K562 (cell line): ENCODE results near the gene AIPL1. TPM values are rescaled to one million over a fixed set of nuclear protein-coding genes. Genes with fewer than 3 reads are reported as not detected.

Experiments used
- ATAC-seq: fragments of 200-7000 bp; cut with Tn5 transposase; 3 replicates; pipeline ENCODE4 v1.9.1; 2020; ENCODE audit warnings: moderate library complexity
- BruUV-seq: library from RNA; stranded (reverse); fragments of 400-500 nt; replicated peaks from 2 replicates; lab custom pipeline; 2021; lab: Mats Ljungman, UMichigan
- CTCF ChIA-PET: fragments of 300-600 bp; formaldehyde crosslinking; extraction: SDS; loops from one replicate; lab custom pipeline; 2021; ENCODE audit warnings: low intra/inter-chr PET ratio; lab: Yijun Ruan, JAX
- POLR2A ChIA-PET: fragments of 300-600, 350-650 bp; sonication (Branson Sonifier 250); formaldehyde crosslinking; extraction: SDS; loops from one replicate; lab custom pipeline; 2021; ENCODE audit warnings: antibody characterized with exemption, inconsistent platforms; lab: Yijun Ruan, JAX
- DNase-seq, 4 experiments: peaks; one replicate each; pipeline versions ENCODE4 v3.0.0 to v3.0.0-alpha.2; 2011 to 2018; ENCODE audit warnings: low spot score in 3 of 4, mixed read lengths in 3 of 4; ENCODE audit errors: extremely low read depth in 1 of 4
- FAIRE-seq: peaks from 2 replicates; lab custom pipeline; 2011; peaks lifted over from hg19 to GRCh38; lab: Jason Lieb, UNC
- H2AFZ ChIP-seq: 2 replicates; pipeline ENCODE4 v1.6.0; 2011; ENCODE audit warnings: low read depth, low read length, control low read depth, inconsistent platforms
- H3K27ac ChIP-seq: fragments of 200-600 bp; 3 replicates; pipeline ENCODE4 v1.8.0; 2011; ENCODE audit warnings: low read depth, mild to moderate bottlenecking, control low read depth, inconsistent platforms, low read length, moderate library complexity, mixed read lengths; ENCODE audit errors: extremely low read depth
- H3K27me3 ChIP-seq, 2 experiments: fragments of 300-600 bp in 1 of 2; 2 replicates in 1 of 2; 3 replicates in 1 of 2; pipeline versions ENCODE4 v1.6.0 to v1.8.0; 2011; ENCODE audit warnings: inconsistent platforms in 2 of 2, low read length in 2 of 2, mild to moderate bottlenecking in 1 of 2, mixed read lengths in 1 of 2, moderate library complexity in 1 of 2; ENCODE audit not compliant: control insufficient read depth in 2 of 2, insufficient read depth in 2 of 2
- H3K36me3 ChIP-seq: fragments of 300-600 bp; 3 replicates; pipeline ENCODE4 v1.8.0; 2011; ENCODE audit warnings: mild to moderate bottlenecking, low read length, inconsistent platforms; ENCODE audit not compliant: control insufficient read depth, insufficient read depth
- H3K4me1 ChIP-seq, 2 experiments: fragments of 200-600 bp in 1 of 2; replicated peaks in 1 of 2; 2 replicates in 1 of 2; 3 replicates in 1 of 2; pipeline versions ENCODE4 v1.5.1 to v1.8.0; 2011; ENCODE audit warnings: inconsistent platforms in 2 of 2, low read length in 2 of 2, mild to moderate bottlenecking in 1 of 2, mixed read lengths in 1 of 2, moderate library complexity in 1 of 2; ENCODE audit not compliant: control insufficient read depth in 2 of 2, insufficient read depth in 2 of 2
- H3K4me2 ChIP-seq: 2 replicates; pipeline ENCODE4 v1.6.1; 2011; ENCODE audit warnings: low read length, control low read depth, inconsistent platforms, mixed read lengths; ENCODE audit not compliant: insufficient read depth
- H3K4me3 ChIP-seq: fragments of 200-600 bp; sonication (generic), shearing (Covaris generic); 2 replicates; pipeline ENCODE4 v1.5.1; 2016; ENCODE audit warnings: control low read depth, inconsistent platforms
- H3K79me2 ChIP-seq: fragments of 200-600 bp; 3 replicates; pipeline ENCODE4 v1.8.0; 2011; ENCODE audit warnings: low read length, inconsistent platforms; ENCODE audit not compliant: control insufficient read depth, insufficient read depth
- H3K9ac ChIP-seq, 2 experiments: 2 replicates each; pipeline versions ENCODE4 v1.6.0 to v1.6.1; 2011; ENCODE audit warnings: low read depth in 2 of 2, low read length in 2 of 2, control low read depth in 1 of 2, inconsistent platforms in 1 of 2, mild to moderate bottlenecking in 1 of 2, mixed read lengths in 1 of 2; ENCODE audit not compliant: insufficient read depth in 1 of 2
- H3K9me1 ChIP-seq: one replicate; pipeline ENCODE4 v1.6.0; 2011; ENCODE audit warnings: inconsistent platforms, mild to moderate bottlenecking, low read length, moderate library complexity; ENCODE audit not compliant: control insufficient read depth, insufficient read depth
- H3K9me3 ChIP-seq: replicated peaks from 2 replicates; pipeline ENCODE4 v1.5.1; 2011; ENCODE audit warnings: low read depth, low read length, inconsistent platforms; ENCODE audit not compliant: control insufficient read depth, insufficient read depth
- H4K20me1 ChIP-seq: replicated peaks from 2 replicates; pipeline ENCODE4 v1.6.1; 2011; ENCODE audit warnings: low read length, inconsistent platforms, mixed read lengths; ENCODE audit not compliant: control insufficient read depth, insufficient read depth
- BCL6 ChIP-seq: fragments of 250-450 bp; sonication (Bioruptor Pico); IDR thresholded peaks from 2 replicates; pipeline ENCODE4 v1.4.0; 2020
- HDAC1 ChIP-seq, 2 experiments: fragments of 450-650 bp; IDR thresholded peaks; 2 replicates each; pipeline ENCODE4 v1.6.1; 2016 to 2017; ENCODE audit warnings: inconsistent platforms in 1 of 2, mild to moderate bottlenecking in 1 of 2, moderate library complexity in 1 of 2
- ZFPM2 ChIP-seq: fragments of 250-450 bp; sonication (Bioruptor Pico); IDR thresholded peaks from 2 replicates; pipeline ENCODE4 v1.5.1; 2022; ENCODE audit warnings: mild to moderate bottlenecking
- ZNF232 ChIP-seq: sonication (generic); formaldehyde crosslinking; IDR thresholded peaks from 2 replicates; pipeline ENCODE4 v1.8.0; 2022; ENCODE audit warnings: mild to moderate bottlenecking, missing genetic modification reagents
- ZNF584 ChIP-seq: fragments of 200-800 bp; sonication (Bioruptor generic); IDR thresholded peaks from 2 replicates; pipeline ENCODE4 v1.6.1; 2016; ENCODE audit warnings: low read depth, mild to moderate bottlenecking, missing genetic modification characterization, missing compliant biosample characterization
- WGBS: fragments of 100-300 bp; shearing (Covaris generic); methylation state at CpG from one replicate; pipeline ENCODE4 v1.1.6; 2016; ENCODE audit warnings: low coverage, mixed read lengths; ENCODE audit not compliant: insufficient coverage; ENCODE audit errors: missing lambda C conversion rate; 5-methylcytosine and 5-hydroxymethylcytosine counted together
- in situ Hi-C: fragments of 300-500 bp; cut with MboI; formaldehyde crosslinking; loops from 4 replicates; pipeline ENCODE4 v1.15.0; 2018; ENCODE audit warnings: inconsistent platforms, mixed read lengths
- intact Hi-C: fragments of 100-400 bp; cut with micrococcal nuclease; formaldehyde crosslinking; loops from 2 replicates; pipeline ENCODE4 v1.14.2; 2022
- polyA plus RNA-seq, 8 experiments: library from polyadenylated mRNA; depleted of rRNA in 4 of 8; stranded (reverse) in 5 of 8; unstranded in 3 of 8; fragments of >200 nt; fragmentation: Nextera tagmentation in 2 of 8; fragmentation: Illumina TruSeq in 1 of 8; extraction: Ambion mirVana in 2 of 8; extraction: Trizol in 1 of 8; gene quantifications; 2 replicates each; pipeline versions ENCODE4 v1.2.1 to v1.2.3, GENCODE V29; 2011 to 2014; ENCODE audit warnings: inconsistent platforms in 1 of 8, missing spikeins in 1 of 8
- total RNA-seq, 7 experiments: library from RNA; depleted of rRNA in 6 of 7; stranded (reverse); fragments of >200 nt in 6 of 7; fragmentation: Illumina TruSeq in 2 of 7; extraction: Trizol in 2 of 7; gene quantifications; 2 replicates each; pipeline versions ENCODE4 v1.2.1 to v1.2.3, GENCODE V29; 2011 to 2021; ENCODE audit warnings: low replicate concordance in 1 of 7

Gene AIPL1
- total and polyA plus RNA-seq, 9 of the 15 experiments (the other 6 are each of a cell fraction or from before 2014, with no cell fraction given) = not detected

DNA sequence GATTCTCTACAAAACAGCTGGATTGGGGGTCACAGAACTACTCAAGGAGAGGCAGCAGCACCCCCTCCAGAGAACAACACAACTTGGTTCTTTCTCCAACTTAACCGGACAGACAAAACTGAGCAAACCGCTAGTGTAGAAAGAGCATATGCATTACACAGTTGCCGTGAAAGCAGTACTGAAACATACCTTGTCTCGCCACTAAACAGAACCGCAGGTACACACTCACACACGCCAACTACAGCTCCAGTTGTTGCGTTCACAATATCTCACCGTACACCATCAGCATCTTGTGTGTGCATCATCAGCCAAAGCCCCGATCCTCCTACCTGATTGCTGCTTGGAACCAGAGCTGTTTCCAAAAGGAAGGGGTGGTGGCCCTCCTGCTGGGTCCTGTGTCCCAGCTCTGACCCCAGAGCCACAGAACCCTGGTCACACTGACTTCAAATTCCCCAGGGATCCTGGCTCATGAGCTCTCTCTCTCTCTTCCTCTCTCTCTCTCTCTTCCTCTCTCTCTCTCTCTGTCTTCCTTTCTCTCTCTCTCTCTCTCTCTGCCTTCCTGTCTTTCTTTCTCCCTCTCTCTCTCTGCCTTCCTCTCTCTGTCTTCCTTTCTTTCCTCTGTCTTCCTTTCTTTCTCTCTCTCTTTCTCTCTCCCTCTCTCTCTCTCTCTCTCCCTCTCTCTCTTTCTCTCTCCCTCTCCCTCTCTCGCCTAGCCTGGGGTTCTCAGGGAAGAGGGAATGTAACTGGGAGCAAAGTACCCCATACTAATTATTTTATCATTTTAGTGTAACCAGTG, 17.7 kb upstream of the AIPL1 start:
- H3K27me3 ChIP-seq = no peaks in the 10 kb centered on the region
- H3K9me1 ChIP-seq = no peaks in the 10 kb centered on the region
- no peaks in the 10 kb centered on the region for H3K9me3 ChIP-seq
- H3K4me2 ChIP-seq = no peak overlapping the region
- intact Hi-C loops = loop anchor here (10.0 kb wide), 1 partner anchor 192 kb away; the partner anchor contains the start of genes KIAA0753 and TXNDC17
- no peaks in the 10 kb centered on the region for H4K20me1 ChIP-seq
- H3K9ac ChIP-seq = no peak overlapping the region
- WGBS = 36% methylated on average over 10 of the region's 10 CpGs
- ATAC-seq (no peak), DNase-seq (no peak), FAIRE-seq (no peak)
- H3K4me3 ChIP-seq = no peak overlapping the region
- in situ Hi-C loops = no loop called here
- no TSS peak for BruUV-seq
- POLR2A ChIA-PET = interaction anchor here (0.6 to 1.3 kb wide), 2 partner anchors 12 to 58 kb away, joined by 3 to 6 read pairs; no protein-coding TSS in a partner anchor
- H3K79me2 ChIP-seq = no peaks in the 10 kb centered on the region
- no peak overlapping the region for H3K27ac ChIP-seq
- CTCF ChIA-PET = no interaction called here
- H3K4me1 ChIP-seq = peaks cover 21 to 33% of the 10 kb centered on the region in 2 experiments
- H3K36me3 ChIP-seq = no peaks in the 10 kb centered on the region
- TF ChIP-seq BCL6 (CRISPR knock-in tag) = no peak
- no peak for TF ChIP-seq ZFPM2 (CRISPR knock-in tag)
- TF ChIP-seq ZNF584 = no peak
- TF ChIP-seq HDAC1 (IDR thresholded peaks at IDR 0.05) = 0 out of 4 replicates have a peak, but pooled peaks of 1 of the 2 experiments have one; percentile 13
- no peak for TF ChIP-seq ZNF232 (CRISPR knock-in tag)
- H2AFZ ChIP-seq = no peak overlapping the region
